Astrocyte of the cerebellum (primary cell): Measurements from ENCODE around the gene MTCL1.

Source experiments
- DNase-seq: peaks from one replicate; pipeline ENCODE4 v3.0.0-alpha.2; 2011; ENCODE audit warnings: low read depth
- H3K4me3 ChIP-seq: 2 replicates; pipeline ENCODE4 v1.5.1; 2011; ENCODE audit warnings: mild to moderate bottlenecking, low read depth, low read length, moderate library complexity
- in situ Hi-C: cut with HindIII; loops from 2 replicates; pipeline ENCODE4 v1.10.0; 2017; ENCODE audit warnings: low sequenced_read_pairs
- TF ChIP-seq, protein P1 (sequence below): IDR thresholded peaks from 2 replicates; pipeline ENCODE4 v1.5.1; 2012; ENCODE audit warnings: low read length, low read depth, moderate library complexity, mild to moderate bottlenecking; ENCODE audit errors: missing control alignments

Gene MTCL1

GRCh38 chr18:8669571-8669970, 35.8 kb upstream of the MTCL1 start:
- DNase-seq: no peak
- TF ChIP-seq, protein P1, sequence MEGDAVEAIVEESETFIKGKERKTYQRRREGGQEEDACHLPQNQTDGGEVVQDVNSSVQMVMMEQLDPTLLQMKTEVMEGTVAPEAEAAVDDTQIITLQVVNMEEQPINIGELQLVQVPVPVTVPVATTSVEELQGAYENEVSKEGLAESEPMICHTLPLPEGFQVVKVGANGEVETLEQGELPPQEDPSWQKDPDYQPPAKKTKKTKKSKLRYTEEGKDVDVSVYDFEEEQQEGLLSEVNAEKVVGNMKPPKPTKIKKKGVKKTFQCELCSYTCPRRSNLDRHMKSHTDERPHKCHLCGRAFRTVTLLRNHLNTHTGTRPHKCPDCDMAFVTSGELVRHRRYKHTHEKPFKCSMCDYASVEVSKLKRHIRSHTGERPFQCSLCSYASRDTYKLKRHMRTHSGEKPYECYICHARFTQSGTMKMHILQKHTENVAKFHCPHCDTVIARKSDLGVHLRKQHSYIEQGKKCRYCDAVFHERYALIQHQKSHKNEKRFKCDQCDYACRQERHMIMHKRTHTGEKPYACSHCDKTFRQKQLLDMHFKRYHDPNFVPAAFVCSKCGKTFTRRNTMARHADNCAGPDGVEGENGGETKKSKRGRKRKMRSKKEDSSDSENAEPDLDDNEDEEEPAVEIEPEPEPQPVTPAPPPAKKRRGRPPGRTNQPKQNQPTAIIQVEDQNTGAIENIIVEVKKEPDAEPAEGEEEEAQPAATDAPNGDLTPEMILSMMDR: no peak
- no peak overlapping the region for H3K4me3 ChIP-seq
- in situ Hi-C loops: no loop called here

- in situ Hi-C loops: no loop called here
- no peak overlapping the region for H3K4me3 ChIP-seq
- DNase-seq: no peak
- TF ChIP-seq, protein P1: no peak
Observed at GRCh38 chr18:8673256-8674209, 31.8 kb upstream of the MTCL1 start.

- in situ Hi-C loops: no loop called here
- TF ChIP-seq, protein P1: no peak
- no peak for DNase-seq
- H3K4me3 ChIP-seq: no peak overlapping the region
Observed at GRCh38 chr18:8675057-8675456, 30.3 kb upstream of the MTCL1 start.

DNA sequence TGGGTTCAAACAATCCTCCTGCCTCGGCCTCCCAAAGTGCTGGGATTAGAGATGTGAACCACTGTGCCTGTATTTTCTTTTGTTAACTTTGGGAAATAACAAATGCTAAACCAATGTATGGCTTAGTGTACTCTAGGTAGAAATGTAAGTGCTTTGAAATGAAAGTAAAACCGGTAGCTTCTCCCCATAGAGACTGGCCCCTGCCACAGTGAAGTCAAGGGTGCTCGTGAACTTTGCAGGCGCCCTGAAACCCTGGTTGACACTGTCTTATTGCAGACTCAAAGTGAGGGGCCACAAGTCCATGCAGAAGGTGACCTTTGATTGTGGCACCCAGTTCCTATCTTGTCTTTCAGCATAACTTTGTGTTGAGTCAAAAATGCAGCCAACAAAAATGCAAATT, 24.2 kb upstream of the MTCL1 start:
- DNase-seq: no peak
- H3K4me3 ChIP-seq: no peak overlapping the region
- in situ Hi-C loops: no loop called here
- TF ChIP-seq, protein P1: no peak

- in situ Hi-C loops: no loop called here
- H3K4me3 ChIP-seq: no peak overlapping the region
- DNase-seq: no peak
- TF ChIP-seq, protein P1: no peak
Observed at GRCh38 chr18:8684577-8684976, 20.8 kb upstream of the MTCL1 start.

GRCh38 chr18:8685141-8685913, 20.0 kb upstream of the MTCL1 start:
- peak; percentile 59 for DNase-seq
- in situ Hi-C loops: no loop called here
- TF ChIP-seq, protein P1: no peak
- no peak overlapping the region for H3K4me3 ChIP-seq
